Right renal cortex interstitium (tissue), 3 donors: ENCODE measurements around the gene KLK7. TPM values are rescaled to one million over a fixed set of nuclear protein-coding genes. Genes with fewer than 3 reads are reported as not detected.

Experiments
- DNase-seq, 3 donors: peaks; one replicate each; pipeline ENCODE4 v3.0.0-alpha.2; 2013; ENCODE audit warnings: low read depth in 3 of 3, low spot score in 2 of 3
- polyA plus RNA-seq, 3 donors: library from polyadenylated mRNA; unstranded; fragments of 120-200 nt; gene quantifications; one replicate each; pipeline ENCODE4 v1.2.1, GENCODE V29; 2013; ENCODE audit not compliant: insufficient read length in 3 of 3

The KLK7 gene
- 1 to 10 TPM; 4.0 to 9.4 (median 5.5) TPM for polyA plus RNA-seq

- no peak for DNase-seq
These were observed at the start of gene KLK7 for GRCh38 chr19:50983625-50984292. KLK7 (minus strand) TSS chr19:50983917; CDS start chr19:50982399, 1,518 bp downstream.

- DNase-seq: no peak
These were observed 48.1 kb upstream of the KLK7 start for GRCh38 chr19:51031880-51032225.

GRCh38 chr19:51031220-51031879, 47.6 kb upstream of the KLK7 start:
- DNase-seq: no peak

DNA sequence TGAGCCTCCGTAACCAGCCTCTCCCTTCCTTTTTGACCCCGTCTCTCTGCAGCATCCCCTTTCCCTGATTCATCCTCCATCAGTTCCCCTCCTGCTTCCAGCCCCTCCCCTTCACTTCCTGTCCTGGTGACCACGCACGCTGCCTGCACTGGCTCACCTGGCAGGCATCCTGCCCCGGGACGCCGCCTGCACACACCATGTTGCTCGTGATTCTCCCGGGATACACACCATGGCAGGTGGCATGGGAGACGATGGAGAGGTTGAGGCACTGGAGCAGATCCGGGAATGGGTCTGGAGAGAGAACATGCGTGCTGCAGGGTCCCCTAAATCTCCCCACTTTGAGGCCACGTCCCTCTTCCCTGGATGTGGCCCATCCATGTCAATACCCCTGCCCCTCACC, 46.9 kb upstream of the KLK7 start:
- no peak for DNase-seq

- no peak for DNase-seq
These were observed 46.0 kb upstream of the KLK7 start for GRCh38 chr19:51029718-51030117.

GRCh38 chr19:51027873-51028272, 44.2 kb upstream of the KLK7 start:
- DNase-seq: no peak

DNA sequence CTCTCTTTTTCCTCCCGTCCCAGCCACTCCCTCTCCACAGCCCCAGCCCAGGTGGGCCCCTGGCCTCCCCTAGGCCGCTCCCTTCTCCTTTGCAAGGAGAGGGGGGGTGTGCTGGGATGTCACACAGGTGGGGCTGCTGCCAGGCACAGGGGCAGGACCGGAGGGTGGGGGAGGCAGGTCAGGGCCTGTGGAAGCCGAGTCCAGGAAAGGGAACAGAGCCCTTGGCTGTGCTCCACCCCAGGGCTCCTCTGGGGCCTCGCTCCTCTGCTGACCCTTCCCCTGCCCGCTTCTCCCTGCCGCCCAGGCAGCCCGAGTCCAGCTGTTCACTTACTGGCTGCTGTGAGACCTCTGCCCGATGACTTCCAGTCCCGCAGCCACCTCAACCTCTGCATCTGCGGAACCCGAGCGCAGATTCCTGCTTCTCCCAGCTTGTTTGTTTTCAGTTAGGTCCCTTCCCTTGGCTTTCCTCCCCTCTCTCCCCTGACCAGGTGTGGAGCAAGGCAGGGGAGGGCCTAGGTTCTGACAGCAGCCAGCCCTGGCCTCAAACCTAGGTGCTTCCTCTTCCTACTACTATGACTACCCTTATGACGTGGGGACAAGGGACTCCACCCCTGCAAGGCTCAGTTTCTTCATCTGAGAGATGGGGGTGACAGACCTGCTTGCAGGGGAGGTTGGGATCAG, 43.5 kb upstream of the KLK7 start:
- DNase-seq: no peak

DNA sequence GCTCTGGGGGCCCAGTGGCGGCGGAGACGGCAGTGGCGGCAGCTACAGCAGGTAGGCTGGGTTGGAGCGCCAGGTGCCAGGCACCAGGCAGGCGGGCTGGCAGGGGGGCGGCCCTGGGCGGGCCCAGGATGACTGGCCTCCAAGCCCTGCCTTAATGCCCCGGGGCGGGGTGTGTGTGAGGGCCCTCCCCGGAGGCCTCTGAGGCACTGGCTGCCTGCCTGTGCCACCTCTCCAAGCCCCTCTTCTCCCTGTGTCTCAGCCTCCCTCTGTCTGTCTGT, 42.8 kb upstream of the KLK7 start, which contains the start of gene KLK11:
Gene KLK11, minus strand, starts transcription at position 63 of the 278 bp plus-strand sequence. CDS start 985 bp downstream, outside the sequence.
- DNase-seq: no peak

DNA sequence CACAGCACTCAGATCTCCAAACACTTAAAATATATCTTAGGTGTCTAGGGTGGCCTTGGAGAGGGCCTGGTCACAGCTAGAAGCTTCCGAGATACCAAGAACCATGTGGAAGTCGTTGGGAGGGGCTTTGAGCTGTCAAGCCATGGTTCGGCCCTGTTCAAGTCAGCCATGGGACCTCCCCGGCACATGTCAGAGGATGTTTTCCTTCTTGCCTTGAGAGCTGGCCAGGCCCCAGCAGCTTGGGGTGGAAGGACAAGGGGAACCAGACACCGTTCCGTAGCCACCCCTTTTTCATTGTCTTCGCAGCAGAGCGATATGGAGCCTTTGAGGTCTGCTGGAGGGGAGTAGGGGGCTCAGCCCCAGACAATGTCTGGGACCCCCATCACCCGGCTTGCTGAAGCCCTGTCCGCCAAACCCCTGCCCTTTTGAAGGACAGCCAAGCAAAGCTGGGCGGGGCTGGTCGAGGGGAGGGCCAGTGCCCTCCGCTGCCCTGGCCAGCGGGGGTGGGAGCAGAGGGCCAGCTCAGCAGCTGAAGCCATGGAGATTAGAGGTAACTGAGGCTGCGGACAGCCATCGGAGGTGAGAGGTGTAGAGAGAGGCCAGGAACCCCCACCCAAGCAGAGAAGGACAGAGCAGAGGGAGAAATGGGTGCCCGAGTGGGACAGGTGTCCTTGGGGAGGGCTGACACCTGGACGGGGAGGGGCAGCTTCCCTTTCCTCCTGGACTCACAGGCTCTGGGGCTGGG, 42.3 kb upstream of the KLK7 start:
- no peak for DNase-seq

- no peak for DNase-seq
These were observed 41.7 kb upstream of the KLK7 start for GRCh38 chr19:51025401-51025800.

- no peak for DNase-seq
These were observed 41.2 kb upstream of the KLK7 start for GRCh38 chr19:51024924-51025323.

DNA sequence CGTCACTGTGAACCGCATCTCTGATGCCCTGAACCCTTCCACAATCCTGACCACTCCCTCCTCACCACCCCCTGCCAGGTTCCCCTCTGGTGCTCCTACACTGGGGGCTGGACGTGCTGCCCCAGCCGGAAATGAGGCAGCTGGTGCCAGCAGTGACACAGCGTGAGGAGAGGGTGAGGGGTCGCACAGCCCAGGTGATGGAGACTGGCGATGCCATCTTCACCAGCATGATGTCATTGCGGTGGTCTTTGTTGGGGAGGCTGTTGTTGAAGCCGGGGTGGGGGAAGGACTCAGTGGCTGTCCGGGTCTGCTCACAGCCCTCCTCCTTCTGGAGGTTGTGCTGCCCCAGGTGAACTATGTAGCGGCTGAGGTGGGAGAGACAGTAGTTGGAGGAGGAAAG, 40.2 kb upstream of the KLK7 start:
- DNase-seq: no peak

- DNase-seq: no peak
These were observed 38.8 kb upstream of the KLK7 start for GRCh38 chr19:51022526-51022925.

DNA sequence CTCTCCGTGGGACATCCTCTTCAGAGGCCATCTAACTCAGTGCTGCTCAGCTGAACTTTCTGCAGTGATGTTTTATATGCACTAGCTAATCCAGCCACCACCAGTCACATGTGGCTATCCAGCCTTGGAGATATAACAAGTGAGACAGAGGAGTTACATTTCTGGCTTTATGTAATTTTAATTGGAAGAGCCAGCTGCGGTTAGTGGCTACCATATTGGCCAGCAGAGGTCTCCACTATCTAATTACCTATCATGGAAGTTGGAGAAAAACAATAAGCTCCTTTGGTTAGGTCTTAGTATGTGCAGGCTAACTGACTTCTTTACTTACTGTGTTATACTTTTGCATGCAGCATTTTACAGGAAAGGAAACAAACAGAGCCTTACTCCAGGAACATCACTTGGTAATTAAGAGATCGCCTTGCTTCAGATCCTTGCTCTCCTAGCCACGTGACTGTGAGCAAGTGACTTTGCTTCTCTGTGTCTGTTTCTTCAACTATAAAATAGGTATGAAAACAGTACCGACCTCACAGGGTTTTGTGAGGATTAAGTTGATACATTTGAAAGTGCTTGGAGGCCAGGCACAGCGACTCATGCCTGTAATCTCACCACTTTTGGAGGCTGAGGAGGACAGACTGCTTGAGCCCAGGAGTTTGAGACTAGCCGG, 37.4 kb upstream of the KLK7 start:
- DNase-seq: no peak

DNA sequence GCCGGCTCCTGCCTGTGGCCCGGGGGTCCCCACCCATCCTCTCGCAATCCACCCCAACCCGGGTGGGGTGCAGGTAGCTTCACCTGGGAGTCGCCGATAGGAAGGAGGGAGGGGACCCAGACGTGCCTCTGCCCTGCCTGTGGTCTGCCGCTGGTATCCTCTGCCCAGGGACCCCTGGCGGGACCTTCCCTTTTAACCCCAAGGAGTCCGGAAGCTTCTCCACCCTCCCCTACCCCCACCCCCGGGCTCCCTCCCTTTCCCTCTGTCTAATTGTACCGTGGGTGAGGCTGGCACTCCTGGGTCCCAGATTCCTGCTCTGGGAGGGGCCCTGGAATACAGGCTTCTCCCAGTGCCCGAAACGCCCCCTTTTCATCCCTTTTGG, 35.8 kb upstream of the KLK7 start, which contains the start of gene KLK10:
Gene KLK10, minus strand, starts transcription at position 166 of the 382 bp plus-strand sequence. CDS start 579 bp downstream, outside the sequence.
- DNase-seq: no peak

GRCh38 chr19:51018745-51019543, 35.2 kb upstream of the KLK7 start:
- no peak for DNase-seq

DNA sequence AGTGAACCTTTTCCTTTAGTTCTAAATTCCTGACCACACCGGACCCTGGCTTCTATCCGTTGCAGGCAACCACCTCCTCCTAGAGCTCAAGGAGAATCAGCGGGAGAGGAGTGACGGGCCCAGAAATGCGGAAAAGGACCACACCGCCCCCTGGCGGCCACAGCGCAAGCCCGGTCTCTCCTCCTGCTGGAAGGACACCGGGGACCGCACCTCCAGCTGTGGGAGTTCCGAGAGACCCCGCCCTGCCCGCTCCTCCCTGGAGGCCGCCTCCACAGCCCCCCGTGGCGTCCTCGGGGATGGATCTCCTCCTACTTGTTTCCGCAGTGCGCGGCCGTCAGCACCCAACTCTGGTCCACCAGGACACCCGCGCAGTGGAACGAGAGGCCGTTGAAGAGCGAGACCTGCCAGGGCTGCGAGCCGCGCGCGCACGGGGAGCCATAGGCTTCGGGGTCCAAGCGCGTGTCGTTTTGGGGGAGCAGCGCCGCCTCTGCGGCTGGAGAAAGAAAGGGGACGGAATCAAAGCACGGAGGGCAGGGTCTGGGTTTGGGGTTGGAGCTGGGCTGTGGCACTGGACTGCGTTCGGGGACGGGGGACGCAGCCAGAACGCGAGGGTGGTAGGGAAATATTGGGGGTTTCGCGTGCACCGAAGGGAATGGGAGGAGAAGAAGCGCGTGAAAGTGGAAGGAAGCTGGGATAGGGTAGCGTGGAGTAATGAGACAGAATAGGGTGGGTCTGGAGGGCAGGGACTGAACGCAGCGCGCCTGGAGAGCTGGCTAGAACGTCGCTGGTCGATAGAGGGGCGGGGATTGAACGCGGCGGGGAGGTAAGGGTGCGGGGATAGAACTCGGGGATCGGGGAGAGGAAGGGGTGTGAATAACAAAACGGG, 33.3 kb upstream of the KLK7 start:
- DNase-seq: no peak

DNA sequence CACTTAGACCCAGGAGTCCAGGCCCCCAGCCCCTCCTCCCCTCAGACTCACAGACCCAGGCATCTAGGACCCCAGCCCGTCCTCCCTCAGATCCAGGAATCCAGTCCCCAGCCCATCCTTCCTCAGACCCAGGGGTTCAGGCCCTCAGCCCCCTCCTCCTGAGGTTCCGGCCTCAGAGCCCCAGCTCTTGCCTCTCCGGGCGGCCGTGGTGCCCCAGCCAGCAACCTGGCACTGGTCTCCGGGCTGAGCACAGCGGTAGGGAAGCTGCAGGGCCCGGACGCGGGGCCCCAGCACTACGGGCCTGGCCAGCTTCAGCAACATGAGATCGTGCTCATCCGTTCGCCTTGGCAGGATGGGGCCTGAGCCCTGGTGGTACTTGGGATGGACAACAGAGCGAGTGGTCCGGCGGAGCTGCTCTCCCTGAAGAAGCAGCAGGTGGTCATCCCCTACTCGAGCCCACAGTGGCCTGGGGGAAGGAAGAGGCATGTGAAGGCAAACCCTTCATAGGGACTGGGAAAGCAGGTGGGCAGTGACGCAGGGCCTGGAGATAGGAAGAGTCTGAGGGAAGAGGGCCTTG, 32.1 kb upstream of the KLK7 start:
- no peak for DNase-seq

- no peak for DNase-seq
These were observed 30.5 kb upstream of the KLK7 start for GRCh38 chr19:51014242-51014641.
